ENCODE results near the gene ZNF41. TPM values are rescaled to one million over a fixed set of nuclear protein-coding genes. Genes with fewer than 3 reads are reported as not detected.
"Not testable (repeated sequence)": the region's sequence is repeated elsewhere in the genome, so short reads cannot be mapped to it uniquely, and the experiment has no call there.

ZNF41 gene
- total and polyA plus RNA-seq, 12 donors = 3.1 to 19.3 (median 14.6) TPM

- Histone ChIP-seq H3K4me1 (peaks cover 0 to 4% (median 0%) of the 10 kb centered on the region in 9 donors), H3K36me3 (no peaks in the 10 kb centered on the region), H3K27ac (no peak overlapping the region), H3K4me3 (peak overlapping the region; percentile 29 to 66 (median 59)), H3K27me3 (peaks cover 0 to 10% (median 0%) of the 10 kb centered on the region in 7 donors), H3K9me3 (peaks cover 0 to 18% (median 0%) of the 10 kb centered on the region in 11 donors)
- intact Hi-C loops (cut with DNase I) = loop anchor here in 8 of 10 donors (1.0 to 10.0 kb wide), 6 partner anchors 131 to 331 kb away; partner anchors contain the start of genes UBA1 (in 6 of the 8) and ZNF157 (in 1 of the 8)
- 3 to 4% methylated on average over 20 to 32 of the region's 33 CpGs for WGBS, 2 donors
- ATAC-seq (peak; percentile 97 to 99 (median 98)), DNase-seq (peak; percentile 77 to 87)
- TF ChIP-seq CTCF (IDR thresholded peaks at IDR 0.05) = peak; percentile 66 to 87 (median 82)
Measured at GRCh38 chrX:47523297-47523696, 40.3 kb upstream of the ZNF41 start.

- 62% methylated on average over 3 of the region's 3 CpGs; no CpG with 5 or more reads in 1 of the 2 donors for WGBS, 2 donors
- Histone ChIP-seq H3K36me3 (no peaks in the 10 kb centered on the region), H3K9me3 (peaks cover 0 to 13% (median 0%) of the 10 kb centered on the region in 11 donors), H3K27me3 (peaks cover 0 to 28% (median 0%) of the 10 kb centered on the region in 7 donors), H3K27ac (no peak overlapping the region), H3K4me1 (peaks cover 0 to 3% (median 0%) of the 10 kb centered on the region in 9 donors), H3K4me3 (no peak overlapping the region)
- DNase-seq = no peak
- intact Hi-C loops (cut with DNase I) = no loop called here
- no peak for TF ChIP-seq CTCF (IDR thresholded peaks at IDR 0.05)
- no peak for ATAC-seq
Measured at GRCh38 chrX:47518144-47518543, 35.1 kb upstream of the ZNF41 start.

DNA sequence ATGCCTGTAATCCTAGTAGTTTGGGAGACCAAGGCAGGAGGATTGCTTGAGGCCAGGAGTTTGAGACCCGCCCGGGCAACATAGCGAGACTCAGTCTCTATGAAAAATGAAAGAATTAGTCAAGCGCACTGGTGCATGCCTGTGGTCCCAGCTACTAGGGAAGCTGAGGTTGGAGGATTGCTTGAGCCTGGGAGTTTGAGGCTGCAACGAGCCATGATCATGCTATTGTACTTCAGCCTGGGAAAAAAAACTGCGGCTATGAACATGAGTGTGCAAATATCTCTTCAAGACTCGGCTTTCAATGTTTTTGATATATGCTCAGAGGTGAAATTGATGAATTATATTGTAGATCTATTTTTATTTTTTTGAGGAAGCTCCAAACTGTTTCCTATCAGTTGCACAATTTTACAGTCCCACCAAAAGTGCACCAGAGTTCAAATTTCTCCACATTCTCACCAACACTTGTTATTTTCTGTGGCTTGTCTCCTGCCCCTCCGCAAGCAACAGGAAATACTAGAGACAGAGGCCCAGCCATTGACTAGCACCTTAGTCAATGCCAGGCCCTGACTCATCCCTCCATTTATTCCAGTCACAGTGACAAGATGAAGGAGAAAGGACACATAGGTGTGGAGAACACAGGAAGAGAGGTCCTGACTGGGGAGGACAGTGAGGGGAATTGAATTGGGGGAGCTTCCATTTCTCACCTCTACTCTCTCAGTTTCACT lies 33.1 kb upstream of the ZNF41 start:
- TF ChIP-seq CTCF (IDR thresholded peaks at IDR 0.05) = no peak
- 91 to 92% methylated on average over 8 of the region's 8 CpGs for WGBS, 2 donors
- ATAC-seq (no peak), DNase-seq (no peak)
- peaks cover 0 to 2% (median 0%) of the 10 kb centered on the region in 11 donors for H3K9me3 ChIP-seq
- H3K4me1 ChIP-seq = no peaks in the 10 kb centered on the region
- H3K4me3 ChIP-seq = no peak overlapping the region
- H3K27me3 ChIP-seq = peaks cover 0 to 28% (median 0%) of the 10 kb centered on the region in 7 donors
- intact Hi-C loops (cut with DNase I) = no loop called here
- no peaks in the 10 kb centered on the region for H3K36me3 ChIP-seq
- H3K27ac ChIP-seq = no peak overlapping the region

DNA sequence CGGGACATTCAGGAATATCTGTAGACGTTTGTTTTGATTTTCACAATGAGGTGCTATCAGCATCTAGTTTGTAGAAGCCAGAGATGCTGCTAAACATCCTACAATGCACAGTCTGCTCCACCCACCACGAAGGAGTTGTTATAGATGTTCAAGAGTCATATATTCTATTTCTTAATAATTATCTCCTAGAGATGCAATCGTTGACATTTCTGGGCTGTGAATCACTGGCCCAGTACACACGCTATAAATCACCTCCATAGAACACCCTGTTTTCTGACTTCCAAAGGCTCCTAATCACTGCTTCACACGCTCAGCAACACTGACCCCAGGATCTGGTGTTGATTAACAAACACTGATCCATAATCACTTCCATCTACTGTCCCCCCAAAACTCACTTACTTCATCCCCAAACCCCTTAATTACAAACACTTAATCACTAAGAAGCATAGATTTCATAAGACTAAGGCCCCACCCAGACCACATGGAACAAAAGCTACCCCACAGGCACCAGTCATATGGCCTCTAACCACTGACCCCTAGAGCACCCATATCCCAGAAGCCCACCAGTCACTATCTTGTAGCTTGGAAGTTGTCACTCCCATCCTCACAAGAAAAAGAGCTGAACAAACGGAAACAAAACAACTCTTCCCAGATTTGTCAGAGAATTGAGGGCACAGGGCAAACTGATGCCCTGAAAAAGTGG lies 31.7 kb upstream of the ZNF41 start:
- peaks cover 0 to 28% (median 0%) of the 10 kb centered on the region in 7 donors for H3K27me3 ChIP-seq
- H3K4me1 ChIP-seq = no peaks in the 10 kb centered on the region
- DNase-seq (no peak), ATAC-seq (no peak)
- no peak for TF ChIP-seq CTCF (IDR thresholded peaks at IDR 0.05)
- 85 to 88% methylated on average over 7 of the region's 7 CpGs for WGBS, 2 donors
- H3K9me3 ChIP-seq = no peaks in the 10 kb centered on the region
- intact Hi-C loops (cut with DNase I) = no loop called here
- H3K4me3 ChIP-seq = no peak overlapping the region
- no peak overlapping the region for H3K27ac ChIP-seq
- H3K36me3 ChIP-seq = no peaks in the 10 kb centered on the region

DNA sequence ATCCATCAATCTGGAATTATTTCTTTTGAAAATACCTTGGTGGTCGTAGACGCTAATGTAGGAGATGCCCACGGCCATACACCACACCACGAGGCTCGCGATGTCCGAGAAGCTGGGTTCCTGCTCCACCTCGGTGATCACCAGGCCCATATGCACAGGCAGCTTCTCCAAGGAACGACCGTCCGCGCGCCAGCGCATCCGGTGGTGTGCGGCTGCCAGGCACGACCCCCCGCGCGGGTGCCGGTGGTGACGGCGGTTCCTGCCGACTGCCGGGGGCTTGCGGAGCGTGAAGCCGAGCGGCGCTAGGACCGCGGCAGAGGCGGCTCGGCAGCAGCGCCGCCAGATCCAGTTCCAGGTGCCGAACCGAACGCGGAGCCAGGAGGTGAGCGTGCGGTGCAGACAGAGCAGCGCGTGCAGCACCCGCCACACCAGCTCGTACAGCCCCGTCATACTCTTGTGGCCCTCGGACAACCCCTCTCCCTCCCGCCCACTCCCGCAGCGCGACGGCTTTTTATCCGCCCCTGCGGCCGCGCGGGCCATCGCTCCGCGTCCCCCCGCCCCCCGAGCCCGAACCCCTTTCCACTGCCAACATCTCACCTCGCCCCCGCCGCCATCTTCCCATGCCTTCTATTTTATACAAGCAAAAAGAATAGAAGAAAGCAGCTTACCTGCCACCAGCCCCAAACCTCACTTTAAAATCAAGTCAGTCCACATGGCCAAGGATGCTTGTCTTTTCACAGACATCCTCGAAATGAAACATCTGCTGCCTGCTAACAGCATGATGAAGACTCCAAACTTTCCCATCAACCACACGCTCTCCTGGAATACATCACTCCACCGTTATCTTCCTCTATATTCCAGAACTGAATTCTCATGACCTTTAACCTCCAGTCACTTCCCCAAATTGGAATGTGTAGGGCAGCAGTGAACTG lies 30.3 kb upstream of the ZNF41 start:
- 3 to 5% methylated on average over 6 to 24 of the region's 70 CpGs for WGBS, 2 donors
- Histone ChIP-seq H3K27me3 (peaks cover 0 to 36% (median 0%) of the 10 kb centered on the region in 7 donors), H3K4me3 (peak overlapping the region; percentile 6 to 49 (median 44))
- intact Hi-C loops (cut with DNase I); H3K4me1 ChIP-seq; H3K27ac ChIP-seq; H3K9me3 ChIP-seq; DNase-seq; H3K36me3 ChIP-seq: not testable (repeated sequence)
- ATAC-seq = peak in 7 of 8 donors; percentile 21 to 76 (median 49)

GRCh38 chrX:47512383-47512782 lies 29.4 kb upstream of the ZNF41 start:
- ATAC-seq; intact Hi-C loops (cut with DNase I); H3K36me3 ChIP-seq; H3K4me3 ChIP-seq; H3K27ac ChIP-seq; H3K4me1 ChIP-seq; DNase-seq; H3K9me3 ChIP-seq: not testable (repeated sequence)
- peaks cover 0 to 31% (median 0%) of the 10 kb centered on the region in 7 donors for H3K27me3 ChIP-seq
- WGBS, 2 donors = 90 to 96% methylated on average over 4 of the region's 6 CpGs

Data from heart right ventricle (tissue), 16 donors.